NCI-H1436 treated with DMSO at 0.1 percent for 48 hours (cell line): Measurements from ENCODE around the gene PSMB10.
"Not testable (repeated sequence)": the region's sequence is repeated elsewhere in the genome, so short reads cannot be mapped to it uniquely, and the experiment has no call there.

ENCODE experiments used
- DNase-seq: peaks from one replicate; lab custom pipeline; 2025; lab: John Stamatoyannopoulos, UW

PSMB10 gene

DNA sequence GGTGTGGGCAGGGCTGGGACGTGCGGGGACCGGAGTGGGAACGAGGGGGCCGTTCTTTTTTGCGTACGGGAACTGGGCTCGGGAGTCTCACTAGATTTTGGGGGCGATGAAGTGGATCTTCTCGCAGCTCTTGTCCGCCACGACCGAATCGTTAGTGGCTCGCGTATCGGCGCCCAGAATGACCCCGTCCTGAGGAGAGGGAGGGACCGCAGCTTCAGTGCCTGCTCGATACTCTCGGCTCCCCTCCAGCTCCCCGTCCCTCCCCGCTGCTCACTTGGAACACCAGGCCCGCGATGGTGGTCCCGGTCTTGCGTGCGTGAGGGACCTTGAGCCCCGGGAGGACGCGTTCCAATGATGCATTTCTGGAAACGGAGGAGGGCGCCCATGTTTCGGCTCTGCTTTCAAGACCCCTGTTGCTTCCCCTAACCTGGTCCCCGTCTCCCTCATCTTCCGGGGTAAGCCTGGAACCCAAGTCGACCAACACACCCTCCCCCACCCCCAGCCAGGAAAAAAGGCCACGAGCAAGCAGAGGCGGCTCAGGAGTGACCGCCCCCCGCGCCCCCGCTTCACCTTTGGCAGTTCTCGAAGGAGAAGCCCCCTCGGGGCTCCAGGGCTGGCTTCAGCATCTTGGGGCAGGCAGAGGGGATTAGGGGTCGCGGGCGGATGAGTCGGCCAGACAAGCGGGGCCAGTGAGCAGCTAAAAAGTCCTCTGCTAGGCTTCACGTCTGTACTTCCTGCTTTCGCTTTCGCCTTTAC lies at the start of gene PSMB10:
TSS of gene PSMB10 (minus strand) at position 727 of the 756 bp plus-strand sequence. CDS start at position 626, 101 bp downstream.
- DNase-seq: no peak

DNA sequence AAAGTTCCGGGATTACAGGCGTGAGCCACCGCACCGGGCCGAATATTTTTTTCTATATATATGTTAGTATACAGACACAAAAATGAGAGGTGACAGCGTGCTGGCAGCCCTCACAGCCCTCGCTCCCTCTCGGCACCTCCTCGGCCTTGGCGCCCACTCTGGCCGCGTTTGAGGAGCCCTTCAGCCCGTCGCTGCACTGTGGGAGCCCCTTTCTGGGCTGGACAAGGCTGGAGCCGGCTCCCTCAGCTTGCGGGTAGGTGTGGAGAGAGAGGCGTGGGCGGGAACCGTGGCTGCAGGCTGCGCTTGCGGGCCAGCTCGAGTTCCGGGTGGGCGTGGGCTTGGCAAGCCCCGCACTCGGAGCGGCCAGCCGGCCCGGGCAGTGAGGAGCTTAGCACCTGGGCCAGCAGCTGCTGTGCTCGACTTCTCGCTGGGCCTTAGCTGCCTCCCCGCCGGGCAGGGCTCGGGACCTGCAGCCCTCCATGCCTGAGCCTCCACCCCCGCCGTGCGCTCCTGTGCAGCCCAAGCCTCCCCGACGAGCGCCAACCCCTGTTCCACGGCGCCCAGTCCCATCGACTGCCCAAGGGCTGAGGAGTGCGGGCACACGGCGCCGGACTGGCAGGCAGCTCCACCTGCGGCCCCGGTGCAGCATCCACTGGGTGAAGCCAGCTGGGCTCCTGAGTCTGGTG lies 45.5 kb upstream of the PSMB10 start:
- DNase-seq: no peak

DNA sequence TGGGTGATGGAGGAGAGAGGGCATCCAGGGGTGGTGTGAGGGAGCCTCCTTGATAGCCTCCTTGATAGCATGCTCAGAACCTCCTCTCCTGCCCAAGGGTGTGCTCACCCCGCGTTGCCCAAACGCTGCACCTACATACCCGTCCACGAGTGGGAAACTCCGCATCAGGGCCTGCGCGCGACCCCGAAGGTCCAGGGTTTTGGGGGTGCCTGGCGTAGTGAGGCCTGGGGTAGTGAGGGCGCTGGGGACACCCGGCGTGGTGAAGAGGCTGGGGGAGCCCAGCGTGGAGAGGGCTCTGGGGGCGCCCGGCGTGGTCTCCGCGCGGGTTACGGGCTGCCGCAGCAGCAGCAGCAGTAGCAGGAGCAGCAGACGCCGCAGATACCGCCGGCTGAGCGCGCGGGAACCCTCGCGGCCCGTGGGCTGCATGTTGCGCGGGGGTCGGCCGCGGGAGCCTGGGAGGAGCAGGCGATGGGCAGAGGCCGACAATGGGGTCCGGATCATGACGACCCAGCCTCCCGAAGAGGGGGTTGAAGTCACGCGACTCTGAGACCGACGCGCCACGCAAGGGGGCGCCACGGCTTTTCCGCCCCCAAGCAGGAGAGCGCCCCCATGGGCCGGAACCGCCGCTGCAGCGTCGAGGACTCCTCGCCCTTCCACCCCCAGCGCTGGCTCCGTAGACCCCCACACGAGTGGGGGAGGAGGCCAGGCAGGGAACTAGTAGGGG lies 43.5 kb upstream of the PSMB10 start, which contains the start of gene DPEP3:
TSS of gene DPEP3 (minus strand) at position 545 of the 724 bp plus-strand sequence. CDS start at position 426, 119 bp downstream.
- DNase-seq: no peak

DNA sequence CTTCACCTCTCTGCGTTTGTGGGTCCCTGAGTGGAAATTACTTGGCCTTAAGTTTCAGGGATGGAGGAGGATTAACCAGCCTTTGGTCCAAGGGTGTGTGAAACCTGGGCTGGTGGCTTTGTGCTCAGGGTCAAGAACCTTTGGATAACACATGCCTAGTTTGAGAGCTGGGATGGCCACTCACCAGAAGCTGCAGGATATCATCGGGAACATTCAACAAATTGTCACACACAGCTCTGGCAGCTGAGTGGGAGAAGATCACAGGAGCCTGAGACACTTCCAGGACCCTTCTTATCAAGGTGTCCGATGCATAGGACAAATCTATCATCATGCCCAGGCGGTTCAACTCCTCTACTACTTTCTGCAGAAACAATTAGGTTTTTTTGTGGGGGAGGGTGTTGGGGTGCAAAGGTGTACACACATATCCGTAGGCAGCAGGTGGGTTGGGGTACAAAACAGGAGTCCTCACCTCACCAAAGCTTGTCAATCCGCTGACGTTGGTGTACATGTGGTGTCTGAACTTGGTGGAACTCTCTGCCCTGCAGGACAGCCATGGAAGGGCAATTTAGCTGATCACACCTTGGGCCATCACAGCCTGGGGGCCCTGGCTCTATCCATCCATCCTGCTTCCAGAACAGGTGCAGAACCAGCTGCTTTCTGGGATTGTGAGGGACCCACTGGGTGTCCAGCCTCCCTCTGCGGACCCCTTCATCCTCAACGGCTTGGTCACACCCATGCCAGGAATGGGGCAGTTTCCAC lies 41.0 kb upstream of the PSMB10 start:
- no peak for DNase-seq

DNA sequence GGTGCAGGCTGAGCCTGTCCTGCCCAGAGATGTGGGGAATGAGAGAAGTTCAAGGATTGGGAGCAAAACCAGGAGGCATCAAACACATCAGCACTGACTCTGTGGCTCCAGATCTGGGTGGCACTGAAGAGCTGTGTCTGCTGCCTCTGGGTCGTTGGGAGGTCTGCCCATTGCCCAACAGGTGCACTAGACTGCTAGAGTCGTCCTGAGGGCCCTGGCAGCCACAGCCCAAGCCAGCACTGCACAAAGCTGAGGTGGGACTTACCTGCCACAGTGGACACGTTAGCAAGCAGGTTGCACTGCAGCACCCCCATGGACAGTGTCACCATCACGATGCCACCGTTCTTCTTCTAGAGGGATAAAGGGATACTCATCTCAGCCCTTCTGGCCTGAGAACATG lies 40.4 kb upstream of the PSMB10 start:
- DNase-seq: no peak

DNA sequence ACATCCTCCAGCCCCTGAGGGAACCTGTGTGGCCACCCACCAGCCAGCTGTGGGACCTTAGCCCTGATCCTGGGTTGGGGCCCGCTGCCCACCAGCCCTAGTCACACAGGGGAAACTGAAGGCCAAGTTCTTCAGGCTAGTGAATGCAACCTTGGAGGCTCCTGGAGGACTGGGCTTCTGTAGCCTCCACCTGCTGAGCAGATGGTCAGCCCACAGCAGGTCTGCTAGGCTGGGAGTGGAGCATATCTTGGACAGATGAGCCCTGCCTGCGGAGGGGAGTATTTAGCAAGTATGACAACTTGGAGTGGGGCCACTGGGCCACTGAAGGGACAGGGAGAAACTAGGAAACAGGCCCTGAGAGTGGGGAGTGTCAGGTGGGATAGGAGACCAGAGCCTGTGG lies 39.6 kb upstream of the PSMB10 start:
- DNase-seq: no peak

DNA sequence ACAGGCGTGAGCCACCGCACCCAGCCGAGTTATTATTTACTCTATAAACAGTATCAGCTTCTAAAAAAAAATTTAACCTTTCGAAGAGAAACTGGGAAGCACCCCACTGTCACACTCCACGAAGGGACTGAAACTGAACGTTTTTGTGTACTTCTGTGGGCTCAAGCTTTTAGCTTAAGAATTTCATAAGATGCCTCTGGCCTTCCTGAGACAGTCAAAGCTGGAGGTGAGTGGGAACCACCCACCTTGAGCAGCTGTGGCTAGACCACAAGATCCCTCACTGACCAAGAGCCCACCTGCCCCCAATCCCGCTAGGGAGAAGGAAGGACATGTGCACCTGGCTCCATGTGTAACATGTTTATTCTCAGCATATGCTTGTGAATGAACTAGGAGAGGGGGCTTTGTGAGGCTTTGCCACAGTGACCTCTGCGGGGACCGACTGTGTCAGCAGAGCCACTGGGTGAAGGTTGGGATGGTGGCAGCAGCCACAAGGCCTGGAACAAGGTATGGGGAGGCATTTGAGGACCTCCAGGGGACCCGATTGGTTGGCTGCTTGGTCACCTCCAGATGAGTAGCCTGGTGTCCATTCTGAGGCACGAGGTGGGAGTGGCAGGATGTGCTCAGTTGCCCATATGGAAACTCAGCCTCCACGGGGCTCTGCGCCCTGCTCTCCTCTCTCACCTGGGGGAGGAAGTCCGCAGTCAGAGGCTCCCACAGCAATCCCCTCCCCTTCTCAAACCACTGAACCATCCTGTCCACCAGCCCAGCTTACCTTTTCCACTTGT lies 38.9 kb upstream of the PSMB10 start:
- no peak for DNase-seq

DNA sequence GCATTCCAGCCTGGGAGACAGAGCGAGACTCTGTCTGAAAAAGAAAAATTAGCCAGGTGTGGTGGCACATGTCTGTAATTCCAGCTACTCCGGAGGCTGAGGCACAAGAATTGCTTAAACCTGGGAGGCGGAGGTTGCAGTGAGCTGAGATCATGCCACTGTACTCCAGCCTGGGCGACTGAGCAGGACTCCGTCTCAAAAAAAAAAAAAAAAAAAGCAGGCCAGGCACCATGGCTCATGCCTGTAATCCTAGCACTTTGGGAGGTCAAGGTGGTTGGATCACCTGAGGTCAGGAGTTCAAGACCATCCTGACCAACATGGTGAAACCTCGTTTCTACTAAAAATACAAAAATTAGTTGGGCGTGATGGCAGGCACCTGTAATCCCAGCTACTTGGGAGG lies 35.6 kb upstream of the PSMB10 start:
- DNase-seq: not testable (repeated sequence)

DNA sequence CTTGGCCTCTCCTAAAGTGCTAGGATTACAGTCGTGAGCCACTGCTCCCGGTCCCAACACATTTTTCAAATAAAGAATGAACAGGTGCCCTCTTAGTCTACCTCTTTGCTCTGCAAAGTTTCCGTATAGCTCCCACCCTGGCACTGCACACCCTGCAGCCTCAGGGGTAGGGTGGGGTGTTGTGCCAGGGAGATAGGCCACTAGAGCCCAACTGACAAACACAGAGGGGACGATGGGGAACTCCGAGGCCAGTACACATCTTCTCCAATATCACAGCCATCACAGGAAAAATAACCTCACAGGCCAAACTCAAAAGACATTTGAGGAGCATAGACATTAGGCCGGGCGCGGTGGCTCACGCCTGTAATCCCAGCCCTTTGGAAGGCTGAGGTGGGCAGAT lies 34.5 kb upstream of the PSMB10 start:
- DNase-seq: no peak

DNA sequence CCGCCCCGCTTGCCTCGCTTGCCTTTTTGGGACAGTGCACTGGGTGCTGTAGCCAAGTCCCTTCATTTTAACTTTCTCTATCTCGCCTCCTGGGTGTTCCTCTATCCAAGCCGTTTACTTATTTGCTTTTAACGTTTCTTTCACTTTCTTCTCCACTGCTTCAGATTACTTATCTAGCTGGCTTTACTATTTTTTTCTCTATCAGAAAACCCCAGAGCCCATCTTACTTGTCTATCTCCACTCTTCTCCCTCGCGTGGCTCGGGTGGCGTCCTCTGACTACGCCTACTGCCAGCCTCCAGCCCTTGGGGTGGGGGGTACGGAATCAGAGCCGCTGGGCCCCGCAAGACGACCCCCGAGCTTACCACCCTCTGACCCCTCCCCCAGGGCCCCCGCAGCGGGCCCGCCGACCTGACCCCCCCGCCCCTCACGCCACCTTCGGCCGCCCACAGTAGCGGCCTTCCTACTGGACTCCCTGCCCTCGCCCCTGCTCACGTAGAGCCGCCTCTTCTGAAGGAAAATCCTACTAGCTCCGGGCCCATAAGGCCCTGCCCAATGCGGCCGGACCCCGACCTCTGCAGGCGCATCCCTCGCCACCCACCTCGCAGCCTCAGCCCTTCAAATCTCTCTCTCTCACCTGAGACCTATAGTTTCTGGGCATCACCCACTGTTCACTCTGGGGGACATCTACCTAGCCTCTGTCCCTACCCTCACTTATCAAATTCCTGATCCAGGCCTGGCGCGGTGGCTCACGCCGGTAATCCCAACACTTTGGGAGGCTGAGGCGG lies 32.8 kb upstream of the PSMB10 start:
- DNase-seq: no peak

DNA sequence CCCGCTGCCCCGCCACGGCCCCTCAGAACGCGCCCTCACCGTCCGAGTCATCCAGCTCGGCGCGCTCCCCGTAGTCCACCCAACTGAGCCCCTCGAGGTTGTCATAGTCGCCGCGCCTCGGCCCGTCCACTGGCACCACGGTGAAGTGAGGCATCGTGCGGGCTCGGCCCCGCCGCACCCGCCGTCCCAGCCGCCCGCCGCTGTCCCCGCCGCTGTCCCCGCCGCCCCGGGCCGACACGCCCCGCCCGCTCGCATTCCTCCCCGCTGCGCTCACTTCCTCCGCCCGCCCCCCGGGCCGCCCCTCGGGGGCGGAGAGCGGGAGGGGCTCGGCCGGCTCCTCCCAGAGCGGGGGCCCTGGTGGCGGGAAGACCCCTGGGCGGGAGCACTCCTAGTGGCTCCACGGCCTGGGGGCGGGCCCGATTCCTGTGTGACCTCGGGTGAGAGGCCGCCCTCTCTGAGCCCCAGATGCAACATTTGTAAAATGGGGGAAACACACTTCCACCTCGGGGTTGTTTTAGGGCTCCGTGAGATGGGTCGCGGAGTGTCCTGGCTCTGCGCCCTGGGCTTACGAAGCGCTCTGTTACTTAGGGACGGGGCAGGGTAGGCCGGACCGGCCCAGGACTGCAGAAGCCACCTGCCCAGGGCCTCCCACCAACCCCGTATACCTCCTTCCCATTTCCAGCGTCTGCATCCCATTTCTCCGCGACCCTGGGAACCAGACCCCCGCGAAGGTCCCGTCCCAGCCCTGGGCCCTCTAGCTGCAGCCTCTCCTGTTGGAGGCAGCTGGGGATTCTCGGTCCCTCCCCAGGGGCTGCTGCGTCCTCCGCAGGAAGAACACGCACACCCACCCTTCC lies 32.0 kb upstream of the PSMB10 start, which contains the start of gene SLC12A4:
TSS of gene SLC12A4 (minus strand) at position 238 of the 854 bp plus-strand sequence. CDS start at position 154, 84 bp downstream.
- no peak for DNase-seq

DNA sequence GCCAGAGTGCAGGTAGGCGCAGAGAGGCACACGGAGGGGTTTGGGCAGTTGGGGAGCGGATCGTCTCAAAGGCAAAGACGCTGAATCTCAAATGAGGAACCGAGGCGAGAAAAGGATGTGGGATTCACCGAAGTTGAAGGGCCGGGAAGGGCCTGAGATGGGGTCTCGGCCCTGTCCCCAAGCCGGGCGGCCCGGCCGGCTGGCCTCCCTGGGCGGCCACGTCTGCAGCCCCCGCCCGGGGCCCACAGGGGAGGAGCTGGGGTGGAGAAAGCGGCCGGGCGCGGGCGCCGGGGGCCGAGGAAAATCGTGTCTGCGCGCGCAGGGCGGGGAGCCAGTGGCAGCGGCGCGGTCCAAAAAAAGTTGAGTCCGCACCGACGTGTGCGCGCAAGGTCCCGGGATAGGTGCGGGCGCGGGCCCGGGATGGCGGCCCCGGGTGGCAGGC lies 31.3 kb upstream of the PSMB10 start:
- no peak for DNase-seq

DNA sequence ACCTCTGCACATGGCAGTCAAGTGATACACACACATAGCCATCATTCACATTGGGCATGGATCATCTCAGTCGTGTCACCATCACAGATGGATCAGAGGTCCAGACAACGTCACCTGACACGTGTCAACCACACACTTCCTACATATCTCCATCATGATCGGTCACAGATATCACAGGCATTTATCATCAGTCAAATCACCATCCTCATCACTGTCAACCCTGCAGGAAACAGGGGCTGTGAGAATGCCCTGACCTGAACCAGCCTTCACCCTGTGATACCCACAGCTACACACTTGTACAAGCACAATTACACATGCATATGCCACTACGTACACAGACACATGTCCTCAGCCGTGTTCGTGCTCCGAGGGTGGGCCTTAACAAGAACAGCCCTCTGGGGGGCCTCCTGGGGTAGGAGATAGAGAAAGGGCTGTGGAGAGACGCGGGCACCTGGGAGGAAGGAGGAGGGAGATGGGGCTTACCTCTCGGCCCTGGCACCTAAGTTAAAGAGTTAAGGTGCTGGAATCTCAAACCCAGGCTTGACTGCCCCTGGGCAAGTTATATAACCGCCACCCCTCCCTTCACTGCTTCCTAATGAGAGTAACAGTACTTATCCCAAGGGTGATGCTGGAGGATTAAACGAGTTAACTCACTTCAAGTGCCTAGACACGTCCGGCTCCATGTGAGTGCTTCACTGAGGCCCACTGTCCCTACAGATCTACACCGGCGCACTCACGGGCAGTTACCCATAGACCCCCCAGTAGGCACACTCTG lies 30.7 kb upstream of the PSMB10 start:
- no peak for DNase-seq

DNA sequence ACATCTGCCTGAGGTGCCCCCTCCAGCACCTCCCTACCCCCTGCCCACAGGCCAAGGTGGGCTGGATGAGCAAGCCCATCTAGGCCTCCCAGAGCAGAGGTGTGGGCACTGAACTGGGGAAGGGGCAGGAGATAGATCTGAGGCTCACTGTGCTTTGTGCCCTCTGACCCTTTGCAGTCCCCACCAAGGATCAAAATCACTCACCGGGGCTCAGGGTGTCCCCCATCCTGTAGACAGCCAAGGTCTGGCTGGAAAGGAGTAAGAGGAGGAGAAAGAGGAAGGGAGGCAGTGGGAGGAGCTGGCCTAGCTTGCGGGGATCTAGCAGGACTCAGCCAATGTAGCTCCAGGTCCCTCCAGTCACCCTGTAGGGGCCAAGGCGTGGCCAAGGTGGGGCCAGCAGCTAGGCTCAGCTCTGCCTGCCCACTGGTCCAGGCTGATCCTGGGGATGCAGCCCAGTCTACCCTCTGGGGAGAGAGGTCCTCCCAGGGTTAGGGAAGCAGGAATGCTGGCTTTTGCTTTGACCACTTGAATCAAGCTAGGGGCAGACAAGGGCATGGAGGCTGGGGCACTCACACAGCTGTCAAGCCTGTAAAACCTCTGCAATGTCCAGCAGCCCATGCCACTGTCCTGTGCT lies 30.0 kb upstream of the PSMB10 start:
- no peak for DNase-seq

DNA sequence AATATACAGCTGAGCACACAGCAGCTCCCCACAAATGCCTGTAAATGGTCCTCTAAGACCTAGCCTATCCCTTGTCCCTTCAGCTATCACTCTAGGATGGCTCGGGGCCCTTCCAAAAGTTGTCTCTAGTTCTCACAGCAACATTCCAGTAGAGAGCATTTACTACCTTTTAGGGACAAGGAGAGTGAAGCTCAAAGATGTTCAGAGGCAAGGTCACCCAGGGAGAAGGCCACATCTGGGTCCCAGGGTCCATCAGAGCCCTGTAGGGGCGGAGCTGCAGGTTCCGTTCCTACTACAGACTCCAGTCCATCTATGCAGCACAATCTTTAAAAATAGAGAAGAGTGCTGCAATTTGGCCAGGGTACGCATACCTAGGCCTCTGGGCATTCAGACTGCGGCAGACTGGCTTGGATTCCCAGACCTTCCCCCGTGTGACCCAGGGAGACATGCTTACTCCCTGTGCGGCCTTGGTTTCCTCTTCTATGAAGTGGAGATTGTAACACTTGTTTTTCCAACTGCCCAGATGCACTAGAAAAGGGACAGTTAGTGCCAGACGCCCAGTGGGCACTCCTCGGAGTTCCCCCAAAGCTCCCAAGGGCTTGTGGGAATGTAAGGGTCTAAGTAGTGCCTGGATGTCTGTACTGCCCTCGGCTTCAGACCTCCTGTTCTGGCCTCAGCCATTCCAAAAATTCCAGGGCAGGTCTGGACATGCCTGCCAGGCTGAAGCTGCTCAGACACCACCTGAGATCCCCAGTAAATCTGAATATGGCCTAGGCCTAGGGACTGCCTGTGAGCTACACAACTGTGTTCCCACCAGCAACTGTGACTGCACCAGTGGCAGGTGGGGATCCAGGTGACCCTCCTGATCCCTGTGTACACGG lies 29.3 kb upstream of the PSMB10 start:
- no peak for DNase-seq

DNA sequence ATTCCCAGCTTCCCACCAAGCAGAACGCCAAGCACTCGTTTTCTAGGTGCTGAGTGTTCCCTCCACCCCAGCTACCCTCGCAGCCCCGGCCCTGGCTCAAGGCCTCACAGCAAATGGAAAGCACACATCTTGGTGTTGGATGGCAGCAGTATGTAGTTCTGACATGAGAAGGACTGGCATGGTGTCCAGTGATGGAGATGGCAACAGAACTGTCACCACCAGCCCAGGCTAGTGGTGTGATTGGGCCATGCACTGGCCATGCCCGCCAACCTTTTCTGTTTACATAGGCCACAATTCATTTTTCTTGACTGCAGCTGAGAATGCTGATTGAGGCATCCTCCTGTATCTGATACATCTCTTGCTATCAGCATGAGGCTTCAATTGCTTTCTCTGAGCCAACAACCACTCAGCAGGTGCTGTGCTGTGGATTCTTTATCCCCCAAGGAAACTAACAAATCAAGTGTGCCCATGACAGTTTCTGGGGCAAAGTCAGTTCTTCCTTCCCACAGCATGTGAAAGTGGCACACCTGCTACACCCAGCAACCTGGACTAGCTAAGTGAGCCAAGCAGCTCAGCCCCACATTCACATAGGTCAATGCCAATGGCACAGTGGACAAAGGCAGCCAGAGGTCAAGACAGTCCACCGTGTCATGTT lies 28.0 kb upstream of the PSMB10 start:
- DNase-seq: no peak
